ENCODE measurements around the gene SLC2A6. TPM values are rescaled to one million over a fixed set of nuclear protein-coding genes. Genes with fewer than 3 reads are reported as not detected.

Gene SLC2A6
- total RNA-seq, 1 donor from 2014 or later: 51.8 TPM

GRCh38 chr9:133470427-133470924 lies 8.4 kb downstream of the SLC2A6 start:
- no peak for TF ChIP-seq CTCF (IDR thresholded peaks at IDR 0.05; ENCODE audit: insufficient read depth, low read length, poor library complexity, severe bottlenecking)
- DNase-seq (ENCODE audit: low read depth): no peak
- H3K36me3 ChIP-seq (ENCODE audit: control insufficient read depth, insufficient read depth, low read length): peaks cover 1% of the 10 kb centered on the region
- no peak overlapping the region for H3K4me3 ChIP-seq (ENCODE audit: low read depth, low read length)
- no peaks in the 10 kb centered on the region for H3K27me3 ChIP-seq (ENCODE audit: control insufficient read depth, insufficient read depth, low read length)

- TF ChIP-seq CTCF (IDR thresholded peaks at IDR 0.05; ENCODE audit: insufficient read depth, low read length, poor library complexity, severe bottlenecking): no peak
- Histone ChIP-seq H3K4me3 (ENCODE audit: low read depth, low read length) (no peak overlapping the region), H3K27me3 (ENCODE audit: control insufficient read depth, insufficient read depth, low read length) (no peaks in the 10 kb centered on the region), H3K36me3 (ENCODE audit: control insufficient read depth, insufficient read depth, low read length) (peaks cover 1% of the 10 kb centered on the region)
- DNase-seq (ENCODE audit: low read depth): no peak
Observed at GRCh38 chr9:133468777-133469421, 10.0 kb downstream of the SLC2A6 start.

- no peak for TF ChIP-seq CTCF (IDR thresholded peaks at IDR 0.05; ENCODE audit: insufficient read depth, low read length, poor library complexity, severe bottlenecking)
- Histone ChIP-seq H3K4me3 (ENCODE audit: low read depth, low read length) (no peak overlapping the region), H3K27me3 (ENCODE audit: control insufficient read depth, insufficient read depth, low read length) (no peaks in the 10 kb centered on the region), H3K36me3 (ENCODE audit: control insufficient read depth, insufficient read depth, low read length) (peaks cover 1% of the 10 kb centered on the region)
- DNase-seq (ENCODE audit: low read depth): no peak
Observed at GRCh38 chr9:133468374-133468773, 10.5 kb downstream of the SLC2A6 start.

GRCh38 chr9:133467101-133467500 lies 11.8 kb downstream of the SLC2A6 start:
- no peak overlapping the region for H3K4me3 ChIP-seq (ENCODE audit: low read depth, low read length)
- H3K36me3 ChIP-seq (ENCODE audit: control insufficient read depth, insufficient read depth, low read length): peaks cover 1% of the 10 kb centered on the region
- DNase-seq (ENCODE audit: low read depth): no peak
- no peak for TF ChIP-seq CTCF (IDR thresholded peaks at IDR 0.05; ENCODE audit: insufficient read depth, low read length, poor library complexity, severe bottlenecking)
- H3K27me3 ChIP-seq (ENCODE audit: control insufficient read depth, insufficient read depth, low read length): no peaks in the 10 kb centered on the region

GRCh38 chr9:133465984-133466383 lies 12.9 kb downstream of the SLC2A6 start:
- H3K4me3 ChIP-seq (ENCODE audit: low read depth, low read length): no peak overlapping the region
- DNase-seq (ENCODE audit: low read depth): no peak
- no peaks in the 10 kb centered on the region for H3K27me3 ChIP-seq (ENCODE audit: control insufficient read depth, insufficient read depth, low read length)
- H3K36me3 ChIP-seq (ENCODE audit: control insufficient read depth, insufficient read depth, low read length): peaks cover 1% of the 10 kb centered on the region
- TF ChIP-seq CTCF (IDR thresholded peaks at IDR 0.05; ENCODE audit: insufficient read depth, low read length, poor library complexity, severe bottlenecking): no peak

GRCh38 chr9:133464638-133465037 lies 14.3 kb downstream of the SLC2A6 start:
- Histone ChIP-seq H3K4me3 (ENCODE audit: low read depth, low read length) (no peak overlapping the region), H3K36me3 (ENCODE audit: control insufficient read depth, insufficient read depth, low read length) (peaks cover 1% of the 10 kb centered on the region), H3K27me3 (ENCODE audit: control insufficient read depth, insufficient read depth, low read length) (no peaks in the 10 kb centered on the region)
- DNase-seq (ENCODE audit: low read depth): no peak
- TF ChIP-seq CTCF (IDR thresholded peaks at IDR 0.05; ENCODE audit: insufficient read depth, low read length, poor library complexity, severe bottlenecking): no peak

All from kidney epithelial cell (primary cell).